Measurements from ENCODE around the gene PAX4.

The PAX4 gene

GRCh38 chr7:127592550-127592949 is 25.4 kb downstream of the PAX4 start (continued):
- TF ChIP-seq ZNF70 (CRISPR knock-in tag; IDR thresholded peaks at IDR 0.05) (no peak), TOX (CRISPR knock-in tag; IDR thresholded peaks at IDR 0.05; ENCODE audit: borderline replicate concordance) (no peak)

DNA sequence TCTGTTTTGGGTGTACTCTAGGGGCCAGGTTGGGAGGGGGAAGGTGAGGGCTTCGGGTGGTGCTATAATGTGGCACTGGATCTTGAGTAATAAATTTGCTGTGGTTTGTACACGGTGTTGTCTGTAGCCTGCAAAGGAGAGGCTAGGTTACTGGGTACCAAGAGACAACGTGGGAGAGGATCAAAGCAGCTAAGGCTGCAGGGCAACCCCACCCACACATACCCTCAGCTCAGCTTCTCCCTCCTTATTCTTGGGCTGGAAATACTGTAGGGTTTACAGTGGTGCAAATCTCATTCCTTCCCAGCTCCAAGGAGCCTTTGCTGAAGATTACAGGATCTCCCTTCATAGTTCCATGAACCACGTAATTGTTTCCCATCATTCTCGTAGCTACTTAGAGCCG is 26.4 kb downstream of the PAX4 start:
- ATAC-seq, result no peak

DNA sequence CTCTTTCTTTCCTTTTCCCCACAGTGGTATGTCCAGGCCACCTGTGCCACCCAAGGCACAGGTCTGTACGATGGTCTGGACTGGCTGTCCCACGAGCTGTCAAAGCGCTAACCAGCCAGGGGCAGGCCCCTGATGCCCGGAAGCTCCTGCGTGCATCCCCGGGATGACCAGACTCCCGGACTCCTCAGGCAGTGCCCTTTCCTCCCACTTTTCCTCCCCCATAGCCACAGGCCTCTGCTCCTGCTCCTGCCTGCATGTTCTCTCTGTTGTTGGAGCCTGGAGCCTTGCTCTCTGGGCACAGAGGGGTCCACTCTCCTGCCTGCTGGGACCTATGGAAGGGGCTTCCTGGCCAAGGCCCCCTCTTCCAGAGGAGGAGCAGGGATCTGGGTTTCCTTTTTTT is 26.8 kb downstream of the PAX4 start:
- no peak for ATAC-seq
- TF ChIP-seq, protein P1, sequence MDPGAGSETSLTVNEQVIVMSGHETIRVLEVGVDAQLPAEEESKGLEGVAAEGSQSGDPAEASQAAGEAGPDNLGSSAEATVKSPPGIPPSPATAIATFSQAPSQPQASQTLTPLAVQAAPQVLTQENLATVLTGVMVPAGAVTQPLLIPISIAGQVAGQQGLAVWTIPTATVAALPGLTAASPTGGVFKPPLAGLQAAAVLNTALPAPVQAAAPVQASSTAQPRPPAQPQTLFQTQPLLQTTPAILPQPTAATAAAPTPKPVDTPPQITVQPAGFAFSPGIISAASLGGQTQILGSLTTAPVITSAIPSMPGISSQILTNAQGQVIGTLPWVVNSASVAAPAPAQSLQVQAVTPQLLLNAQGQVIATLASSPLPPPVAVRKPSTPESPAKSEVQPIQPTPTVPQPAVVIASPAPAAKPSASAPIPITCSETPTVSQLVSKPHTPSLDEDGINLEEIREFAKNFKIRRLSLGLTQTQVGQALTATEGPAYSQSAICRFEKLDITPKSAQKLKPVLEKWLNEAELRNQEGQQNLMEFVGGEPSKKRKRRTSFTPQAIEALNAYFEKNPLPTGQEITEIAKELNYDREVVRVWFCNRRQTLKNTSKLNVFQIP (CRISPR knock-in tag; IDR thresholded peaks at IDR 0.05; ENCODE audit: borderline replicate concordance, low read depth), result no peak
- TF ChIP-seq, protein P2, sequence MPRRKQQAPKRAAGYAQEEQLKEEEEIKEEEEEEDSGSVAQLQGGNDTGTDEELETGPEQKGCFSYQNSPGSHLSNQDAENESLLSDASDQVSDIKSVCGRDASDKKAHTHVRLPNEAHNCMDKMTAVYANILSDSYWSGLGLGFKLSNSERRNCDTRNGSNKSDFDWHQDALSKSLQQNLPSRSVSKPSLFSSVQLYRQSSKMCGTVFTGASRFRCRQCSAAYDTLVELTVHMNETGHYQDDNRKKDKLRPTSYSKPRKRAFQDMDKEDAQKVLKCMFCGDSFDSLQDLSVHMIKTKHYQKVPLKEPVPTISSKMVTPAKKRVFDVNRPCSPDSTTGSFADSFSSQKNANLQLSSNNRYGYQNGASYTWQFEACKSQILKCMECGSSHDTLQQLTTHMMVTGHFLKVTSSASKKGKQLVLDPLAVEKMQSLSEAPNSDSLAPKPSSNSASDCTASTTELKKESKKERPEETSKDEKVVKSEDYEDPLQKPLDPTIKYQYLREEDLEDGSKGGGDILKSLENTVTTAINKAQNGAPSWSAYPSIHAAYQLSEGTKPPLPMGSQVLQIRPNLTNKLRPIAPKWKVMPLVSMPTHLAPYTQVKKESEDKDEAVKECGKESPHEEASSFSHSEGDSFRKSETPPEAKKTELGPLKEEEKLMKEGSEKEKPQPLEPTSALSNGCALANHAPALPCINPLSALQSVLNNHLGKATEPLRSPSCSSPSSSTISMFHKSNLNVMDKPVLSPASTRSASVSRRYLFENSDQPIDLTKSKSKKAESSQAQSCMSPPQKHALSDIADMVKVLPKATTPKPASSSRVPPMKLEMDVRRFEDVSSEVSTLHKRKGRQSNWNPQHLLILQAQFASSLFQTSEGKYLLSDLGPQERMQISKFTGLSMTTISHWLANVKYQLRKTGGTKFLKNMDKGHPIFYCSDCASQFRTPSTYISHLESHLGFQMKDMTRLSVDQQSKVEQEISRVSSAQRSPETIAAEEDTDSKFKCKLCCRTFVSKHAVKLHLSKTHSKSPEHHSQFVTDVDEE (CRISPR knock-in tag; IDR thresholded peaks at IDR 0.05), result no peak
- TF ChIP-seq ZNF70 (CRISPR knock-in tag; IDR thresholded peaks at IDR 0.05) (no peak), TOX (CRISPR knock-in tag; IDR thresholded peaks at IDR 0.05; ENCODE audit: borderline replicate concordance) (no peak), CSRNP3 (CRISPR knock-in tag; IDR thresholded peaks at IDR 0.05) (no peak), ZNF8 (CRISPR knock-in tag; IDR thresholded peaks at IDR 0.05) (no peak), ZFP30 (CRISPR knock-in tag; IDR thresholded peaks at IDR 0.05) (no peak), PPARA (CRISPR knock-in tag; IDR thresholded peaks at IDR 0.05; ENCODE audit: borderline replicate concordance) (no peak), BACH2 (CRISPR knock-in tag; IDR thresholded peaks at IDR 0.05; ENCODE audit: borderline replicate concordance) (no peak), ISL1 (CRISPR knock-in tag; IDR thresholded peaks at IDR 0.05) (no peak), OSR1 (CRISPR knock-in tag; IDR thresholded peaks at IDR 0.05) (no peak), TCF4 (CRISPR knock-in tag; IDR thresholded peaks at IDR 0.05; ENCODE audit: borderline replicate concordance) (no peak), ZC3H10 (CRISPR knock-in tag; IDR thresholded peaks at IDR 0.05) (no peak), RARB (CRISPR knock-in tag; IDR thresholded peaks at IDR 0.05) (no peak), ZFP3 (CRISPR knock-in tag; IDR thresholded peaks at IDR 0.05) (no peak), GLIS3 (CRISPR knock-in tag; IDR thresholded peaks at IDR 0.05) (no peak), ESRRG (CRISPR knock-in tag; IDR thresholded peaks at IDR 0.05) (no peak), CREB5 (CRISPR knock-in tag; IDR thresholded peaks at IDR 0.05; ENCODE audit: low read depth) (no peak), SNAI2 (CRISPR knock-in tag; IDR thresholded peaks at IDR 0.05) (no peak), CSDC2 (CRISPR knock-in tag; IDR thresholded peaks at IDR 0.05) (no peak)

More for the DNA sequence above, 26.4 kb downstream of the PAX4 start:
- no peak for TF ChIP-seq TOX (CRISPR knock-in tag; IDR thresholded peaks at IDR 0.05; ENCODE audit: borderline replicate concordance)
- TF ChIP-seq ZFP3 (CRISPR knock-in tag; IDR thresholded peaks at IDR 0.05), result no peak
- no peak for TF ChIP-seq BACH2 (CRISPR knock-in tag; IDR thresholded peaks at IDR 0.05; ENCODE audit: borderline replicate concordance)
- no peak for TF ChIP-seq OSR1 (CRISPR knock-in tag; IDR thresholded peaks at IDR 0.05)
- no peak for TF ChIP-seq ZFP30 (CRISPR knock-in tag; IDR thresholded peaks at IDR 0.05)

DNA sequence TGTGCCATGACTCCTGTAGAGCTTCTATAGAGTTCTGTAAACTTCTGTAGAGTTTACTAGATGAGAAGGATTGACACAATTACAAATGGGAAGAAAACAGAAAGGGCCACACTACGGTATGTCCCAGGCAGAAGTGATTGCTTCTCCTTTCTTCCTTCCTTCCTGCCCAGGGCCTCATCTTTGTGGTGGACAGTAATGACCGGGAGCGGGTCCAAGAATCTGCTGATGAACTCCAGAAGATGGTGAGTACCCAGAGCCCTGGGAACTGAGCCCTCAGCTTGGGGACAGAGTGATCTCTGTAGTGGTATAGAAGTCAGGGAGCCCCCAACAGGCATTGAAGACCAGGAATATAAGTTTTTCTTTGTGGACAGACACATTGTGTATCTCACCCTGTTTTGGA is 28.0 kb downstream of the PAX4 start:
- no peak for ATAC-seq
- TF ChIP-seq ISL1 (CRISPR knock-in tag; IDR thresholded peaks at IDR 0.05) (no peak), ZFP3 (CRISPR knock-in tag; IDR thresholded peaks at IDR 0.05) (no peak), CREB5 (CRISPR knock-in tag; IDR thresholded peaks at IDR 0.05; ENCODE audit: low read depth) (no peak), ESRRG (CRISPR knock-in tag; IDR thresholded peaks at IDR 0.05) (no peak), ZNF565 (CRISPR knock-in tag; conservative IDR thresholded peaks at IDR 0.05; ENCODE audit: low read depth) (no peak)
- TF ChIP-seq, protein P2 (CRISPR knock-in tag; IDR thresholded peaks at IDR 0.05), result no peak
- TF ChIP-seq, protein P3, sequence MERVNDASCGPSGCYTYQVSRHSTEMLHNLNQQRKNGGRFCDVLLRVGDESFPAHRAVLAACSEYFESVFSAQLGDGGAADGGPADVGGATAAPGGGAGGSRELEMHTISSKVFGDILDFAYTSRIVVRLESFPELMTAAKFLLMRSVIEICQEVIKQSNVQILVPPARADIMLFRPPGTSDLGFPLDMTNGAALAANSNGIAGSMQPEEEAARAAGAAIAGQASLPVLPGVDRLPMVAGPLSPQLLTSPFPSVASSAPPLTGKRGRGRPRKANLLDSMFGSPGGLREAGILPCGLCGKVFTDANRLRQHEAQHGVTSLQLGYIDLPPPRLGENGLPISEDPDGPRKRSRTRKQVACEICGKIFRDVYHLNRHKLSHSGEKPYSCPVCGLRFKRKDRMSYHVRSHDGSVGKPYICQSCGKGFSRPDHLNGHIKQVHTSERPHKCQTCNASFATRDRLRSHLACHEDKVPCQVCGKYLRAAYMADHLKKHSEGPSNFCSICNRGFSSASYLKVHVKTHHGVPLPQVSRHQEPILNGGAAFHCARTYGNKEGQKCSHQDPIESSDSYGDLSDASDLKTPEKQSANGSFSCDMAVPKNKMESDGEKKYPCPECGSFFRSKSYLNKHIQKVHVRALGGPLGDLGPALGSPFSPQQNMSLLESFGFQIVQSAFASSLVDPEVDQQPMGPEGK (CRISPR knock-in tag; IDR thresholded peaks at IDR 0.05; ENCODE audit: borderline replicate concordance), result no peak
